Fibroblast of the aortic adventitia (primary cell): ENCODE results near the gene CAT. TPM values are rescaled to one million over a fixed set of nuclear protein-coding genes. Genes with fewer than 3 reads are reported as not detected.
"Not testable (repeated sequence)": the region's sequence is repeated elsewhere in the genome, so short reads cannot be mapped to it uniquely, and the experiment has no call there.

Experiments
- DNase-seq: peaks from one replicate; pipeline ENCODE4 v3.0.0-alpha.2; 2010; ENCODE audit warnings: low read depth
- H3K4me3 ChIP-seq: 2 replicates; pipeline ENCODE4 v1.5.1; 2011; ENCODE audit warnings: low read depth, mild to moderate bottlenecking, control low read depth, low read length, moderate library complexity
- total RNA-seq: library from RNA; depleted of rRNA; stranded (reverse); fragments of >200 nt; gene quantifications from 2 replicates; pipeline ENCODE4 v1.2.3, GENCODE V29; 2012; ENCODE audit warnings: low replicate concordance
- TF ChIP-seq, protein P1 (sequence below): IDR thresholded peaks from 2 replicates; pipeline ENCODE4 v1.5.1; 2011; ENCODE audit warnings: mild to moderate bottlenecking, low read length, control low read depth, inconsistent platforms; ENCODE audit not compliant: insufficient read depth

Gene CAT
- total RNA-seq, 1 donor = 63.4 TPM

DNA sequence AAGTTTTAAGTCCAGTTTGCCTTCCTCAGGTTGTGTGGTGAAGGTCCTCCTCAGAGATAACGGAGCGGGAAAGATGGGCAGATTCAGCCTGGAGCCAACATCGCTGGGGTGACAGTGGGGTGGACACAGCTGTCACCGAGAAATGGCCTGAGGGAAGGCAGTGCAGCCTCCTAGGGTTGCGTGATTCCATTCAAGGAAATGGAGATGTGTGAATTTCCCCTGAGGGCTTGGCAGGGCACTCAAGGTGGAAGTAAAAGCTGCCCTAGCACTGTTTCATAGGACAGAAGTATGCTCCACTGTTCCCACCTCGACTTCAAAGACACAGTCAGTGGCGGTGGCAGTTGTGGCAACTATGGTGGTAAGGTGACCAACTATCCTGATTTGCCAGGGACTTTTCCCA lies 15.4 kb upstream of the CAT start:
- H3K4me3 ChIP-seq = no peak overlapping the region
- DNase-seq = no peak
- TF ChIP-seq, protein P1, sequence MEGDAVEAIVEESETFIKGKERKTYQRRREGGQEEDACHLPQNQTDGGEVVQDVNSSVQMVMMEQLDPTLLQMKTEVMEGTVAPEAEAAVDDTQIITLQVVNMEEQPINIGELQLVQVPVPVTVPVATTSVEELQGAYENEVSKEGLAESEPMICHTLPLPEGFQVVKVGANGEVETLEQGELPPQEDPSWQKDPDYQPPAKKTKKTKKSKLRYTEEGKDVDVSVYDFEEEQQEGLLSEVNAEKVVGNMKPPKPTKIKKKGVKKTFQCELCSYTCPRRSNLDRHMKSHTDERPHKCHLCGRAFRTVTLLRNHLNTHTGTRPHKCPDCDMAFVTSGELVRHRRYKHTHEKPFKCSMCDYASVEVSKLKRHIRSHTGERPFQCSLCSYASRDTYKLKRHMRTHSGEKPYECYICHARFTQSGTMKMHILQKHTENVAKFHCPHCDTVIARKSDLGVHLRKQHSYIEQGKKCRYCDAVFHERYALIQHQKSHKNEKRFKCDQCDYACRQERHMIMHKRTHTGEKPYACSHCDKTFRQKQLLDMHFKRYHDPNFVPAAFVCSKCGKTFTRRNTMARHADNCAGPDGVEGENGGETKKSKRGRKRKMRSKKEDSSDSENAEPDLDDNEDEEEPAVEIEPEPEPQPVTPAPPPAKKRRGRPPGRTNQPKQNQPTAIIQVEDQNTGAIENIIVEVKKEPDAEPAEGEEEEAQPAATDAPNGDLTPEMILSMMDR = no peak

DNA sequence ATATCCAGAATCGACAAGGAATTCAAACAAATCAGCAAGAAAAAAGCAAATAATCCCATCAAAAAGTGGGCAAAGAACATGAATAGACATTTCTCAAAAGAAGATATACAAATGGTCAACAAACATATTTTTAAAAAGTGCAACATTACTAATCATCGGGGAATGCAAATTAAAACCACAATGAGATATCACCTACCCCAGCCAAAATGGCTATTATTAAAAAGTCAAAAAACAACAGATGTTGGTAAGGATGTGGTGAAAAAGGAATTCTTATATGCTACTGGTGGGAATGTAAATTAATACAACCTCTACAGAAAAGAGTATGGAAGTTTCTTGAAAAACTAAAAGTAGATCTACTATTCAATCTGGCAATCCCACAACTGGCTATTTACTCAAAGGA lies 13.9 kb upstream of the CAT start:
- not testable (repeated sequence) for DNase-seq, H3K4me3 ChIP-seq

DNA sequence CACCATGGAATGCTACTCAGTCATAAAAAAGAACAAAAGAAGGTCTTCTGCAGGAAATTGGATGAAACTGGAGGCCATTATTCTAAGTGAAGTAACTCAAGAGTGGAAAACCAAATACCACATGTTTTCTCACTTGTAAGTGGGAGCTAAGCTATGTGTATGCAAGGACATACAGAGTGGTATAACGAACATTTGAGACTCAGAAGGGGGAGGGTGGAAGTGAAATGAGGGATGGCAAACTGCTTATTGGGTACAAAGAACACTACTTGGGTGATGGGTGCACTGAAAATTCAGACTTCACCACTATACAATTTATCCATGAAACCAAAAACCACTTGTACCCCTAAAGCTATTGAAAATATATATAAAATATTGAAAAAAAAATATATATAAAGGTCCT lies 13.4 kb upstream of the CAT start:
- DNase-seq = no peak
- TF ChIP-seq, protein P1 = no peak
- no peak overlapping the region for H3K4me3 ChIP-seq

DNA sequence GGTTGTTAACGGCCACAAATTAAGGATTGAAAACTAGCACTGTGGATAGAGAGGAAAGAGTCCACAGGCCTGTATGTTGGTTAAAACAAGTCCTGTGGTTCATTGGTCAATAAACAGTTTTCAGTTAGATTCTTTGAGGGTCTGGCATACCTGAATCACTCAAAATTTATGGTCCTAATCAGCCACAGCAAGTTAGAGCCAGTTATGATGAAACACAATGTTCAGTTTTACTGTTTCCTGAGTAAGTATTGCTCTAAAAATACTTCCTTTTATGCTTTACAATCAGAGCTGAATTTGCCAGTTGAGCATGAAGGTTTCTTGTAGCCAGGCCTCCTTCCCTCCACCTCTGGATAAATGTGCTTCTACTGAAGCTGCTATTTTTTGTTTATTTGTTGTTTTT lies 12.9 kb upstream of the CAT start:
- H3K4me3 ChIP-seq = no peak overlapping the region
- TF ChIP-seq, protein P1 = no peak
- peak; percentile 63 for DNase-seq

DNA sequence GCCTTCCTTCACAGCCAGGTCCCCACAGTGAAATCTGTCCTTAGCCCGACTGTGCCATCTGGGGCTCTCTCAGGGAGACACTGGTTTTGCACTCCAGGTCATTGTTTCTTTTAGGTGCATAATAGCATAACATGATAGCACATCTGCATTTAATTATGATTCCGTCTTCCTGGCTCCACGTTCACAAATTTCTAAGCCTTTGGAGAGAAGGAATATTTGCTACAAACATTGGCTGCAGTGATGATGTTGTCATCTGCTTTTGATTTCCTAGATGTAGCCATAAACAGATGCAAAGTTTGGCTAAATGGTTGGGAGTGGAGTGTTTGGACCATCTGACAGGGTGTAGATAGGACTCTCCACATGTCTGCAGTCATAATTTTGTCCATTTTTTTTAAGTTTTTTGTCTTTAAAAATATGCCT lies 12.0 kb upstream of the CAT start:
- TF ChIP-seq, protein P1 = no peak
- H3K4me3 ChIP-seq = no peak overlapping the region
- peak; percentile 98 for DNase-seq

DNA sequence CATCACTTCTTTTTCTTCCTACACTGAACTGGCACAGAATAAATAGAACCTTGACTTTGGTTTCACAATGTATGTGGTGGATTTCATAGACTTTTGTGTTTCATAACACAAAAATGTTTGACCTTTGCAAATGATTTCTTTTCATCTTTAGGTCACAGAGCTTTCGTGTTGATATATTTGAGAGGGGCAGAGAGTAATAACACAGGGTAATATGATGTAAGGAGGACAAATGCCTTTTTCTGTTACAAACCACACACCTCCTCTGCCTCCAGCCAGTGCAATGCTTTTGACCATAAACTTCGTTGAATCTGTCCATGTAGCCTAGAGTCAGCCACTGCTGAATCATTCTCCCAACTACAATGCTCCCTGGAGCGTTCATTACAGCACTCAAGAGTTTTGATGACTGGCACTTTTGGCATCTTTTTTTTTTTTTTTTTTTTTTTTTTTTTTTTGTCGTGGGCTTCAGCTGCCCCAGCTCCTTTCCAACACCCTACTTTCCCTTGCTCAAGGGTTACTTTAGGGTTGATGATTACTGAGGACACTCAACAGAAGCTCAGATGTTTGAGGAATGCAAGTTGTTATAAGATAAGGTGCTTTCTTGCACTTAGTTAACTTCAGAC lies 11.4 kb upstream of the CAT start:
- H3K4me3 ChIP-seq = no peak overlapping the region
- TF ChIP-seq, protein P1 = no peak
- peak; percentile 94 for DNase-seq

DNA sequence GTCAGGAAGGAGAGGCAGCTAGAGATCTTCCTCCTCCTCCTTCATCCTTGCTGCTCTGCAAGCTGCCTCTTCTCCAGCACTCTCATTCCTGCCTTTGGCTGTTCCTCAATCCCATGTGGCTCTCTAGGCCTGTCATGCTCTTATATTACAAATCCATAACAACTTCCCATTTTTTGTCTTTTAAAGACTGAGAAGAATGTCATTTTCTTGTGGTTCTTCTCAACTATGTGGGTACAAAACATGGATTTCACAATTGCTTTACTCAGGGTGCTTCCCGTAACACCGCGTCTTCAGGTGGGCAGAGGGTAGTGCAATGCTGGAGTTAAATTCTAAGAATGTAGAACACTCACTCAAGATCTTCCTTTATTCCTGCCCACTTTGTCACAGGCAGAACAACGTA lies 6.8 kb upstream of the CAT start:
- H3K4me3 ChIP-seq = no peak overlapping the region
- TF ChIP-seq, protein P1 = no peak
- DNase-seq = no peak
